ENCODE results near the gene URAD. TPM values are rescaled to one million over a fixed set of nuclear protein-coding genes. Genes with fewer than 3 reads are reported as not detected.
A peak's percentile ranks its signal among the peaks of the same experiment; 100 is the strongest.

The URAD gene
- total and polyA plus RNA-seq, 9 donors: not detected

- no peak for DNase-seq
- Histone ChIP-seq H3K9me3 (no peaks in the 10 kb centered on the region), H3K4me1 (ENCODE audit: insufficient read depth) (no peaks in the 10 kb centered on the region), H3K4me3 (peak overlapping the region; percentile 8), H3K27me3 (no peaks in the 10 kb centered on the region), H3K36me3 (no peaks in the 10 kb centered on the region), H3K27ac (no peak overlapping the region)
- 1 to 2% (median 1%) methylated on average over 60 to 80 of the region's 80 CpGs for WGBS, 3 donors
- intact Hi-C loops (cut with DNase I): loop anchor here in 2 of 4 donors (10.0 kb wide), 2 partner anchors 603 to 613 kb away; no protein-coding TSS in a partner anchor
- TF ChIP-seq, protein P1, sequence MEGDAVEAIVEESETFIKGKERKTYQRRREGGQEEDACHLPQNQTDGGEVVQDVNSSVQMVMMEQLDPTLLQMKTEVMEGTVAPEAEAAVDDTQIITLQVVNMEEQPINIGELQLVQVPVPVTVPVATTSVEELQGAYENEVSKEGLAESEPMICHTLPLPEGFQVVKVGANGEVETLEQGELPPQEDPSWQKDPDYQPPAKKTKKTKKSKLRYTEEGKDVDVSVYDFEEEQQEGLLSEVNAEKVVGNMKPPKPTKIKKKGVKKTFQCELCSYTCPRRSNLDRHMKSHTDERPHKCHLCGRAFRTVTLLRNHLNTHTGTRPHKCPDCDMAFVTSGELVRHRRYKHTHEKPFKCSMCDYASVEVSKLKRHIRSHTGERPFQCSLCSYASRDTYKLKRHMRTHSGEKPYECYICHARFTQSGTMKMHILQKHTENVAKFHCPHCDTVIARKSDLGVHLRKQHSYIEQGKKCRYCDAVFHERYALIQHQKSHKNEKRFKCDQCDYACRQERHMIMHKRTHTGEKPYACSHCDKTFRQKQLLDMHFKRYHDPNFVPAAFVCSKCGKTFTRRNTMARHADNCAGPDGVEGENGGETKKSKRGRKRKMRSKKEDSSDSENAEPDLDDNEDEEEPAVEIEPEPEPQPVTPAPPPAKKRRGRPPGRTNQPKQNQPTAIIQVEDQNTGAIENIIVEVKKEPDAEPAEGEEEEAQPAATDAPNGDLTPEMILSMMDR (IDR thresholded peaks at IDR 0.05): no peak
- TF ChIP-seq EP300 (IDR thresholded peaks at IDR 0.05): no peak
- no peak for TF ChIP-seq POLR2A (IDR thresholded peaks at IDR 0.05)
Measured at GRCh38 chr13:27977476-27978300, 10.8 kb downstream of the URAD start.

DNA sequence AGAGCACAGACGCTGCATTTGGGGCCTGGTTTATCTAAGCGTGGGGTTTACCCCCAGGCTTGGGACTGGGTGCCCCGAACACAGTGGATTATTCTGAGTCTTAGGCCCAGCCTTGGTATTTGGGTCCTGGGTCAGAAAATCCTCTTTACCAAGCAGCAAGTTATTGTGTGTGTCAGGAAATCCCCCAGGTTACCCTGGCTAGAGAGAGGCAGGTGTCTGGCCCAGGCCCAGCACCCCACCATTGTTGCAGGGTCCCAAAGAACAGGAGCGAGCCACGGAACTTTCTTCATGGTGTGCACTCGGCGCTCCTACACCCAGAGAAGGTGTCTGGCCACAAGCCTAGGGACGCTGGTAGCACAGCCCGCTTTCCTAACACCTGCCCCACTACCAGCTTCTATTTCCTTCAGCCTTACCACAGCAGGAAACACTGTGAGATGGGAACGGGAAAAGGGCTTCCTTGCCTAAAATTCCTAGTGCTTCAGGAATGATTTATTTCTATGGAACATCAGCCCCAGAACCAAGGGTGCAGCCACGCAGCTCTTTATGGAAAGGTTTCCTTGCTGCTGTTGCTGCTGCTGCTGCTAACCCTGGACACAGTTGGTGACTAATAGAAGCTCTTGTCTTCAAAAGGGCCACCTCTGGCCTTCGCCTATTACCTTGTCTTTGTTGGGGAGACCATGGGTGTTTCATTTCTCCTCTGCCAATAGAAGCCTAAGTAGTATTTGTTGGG lies 12.0 kb downstream of the URAD start:
- WGBS, 3 donors: 14 to 17% (median 14%) methylated on average over 12 of the region's 12 CpGs
- no peaks in the 10 kb centered on the region for H3K36me3 ChIP-seq
- intact Hi-C loops (cut with DNase I): loop anchor here in 2 of 4 donors (10.0 kb wide), 2 partner anchors 602 to 612 kb away; no protein-coding TSS in a partner anchor
- no peak for DNase-seq
- TF ChIP-seq, protein P1 (IDR thresholded peaks at IDR 0.05): no peak
- TF ChIP-seq POLR2A (IDR thresholded peaks at IDR 0.05): no peak
- TF ChIP-seq EP300 (IDR thresholded peaks at IDR 0.05): no peak
- H3K4me3 ChIP-seq: no peak overlapping the region
- no peak overlapping the region for H3K27ac ChIP-seq
- H3K4me1 ChIP-seq (ENCODE audit: insufficient read depth): no peaks in the 10 kb centered on the region
- no peaks in the 10 kb centered on the region for H3K27me3 ChIP-seq
- H3K9me3 ChIP-seq: no peaks in the 10 kb centered on the region

- Histone ChIP-seq H3K27me3 (no peaks in the 10 kb centered on the region), H3K27ac (no peak overlapping the region), H3K9me3 (no peaks in the 10 kb centered on the region), H3K4me1 (ENCODE audit: insufficient read depth) (no peaks in the 10 kb centered on the region), H3K36me3 (no peaks in the 10 kb centered on the region), H3K4me3 (no peak overlapping the region)
- TF ChIP-seq POLR2A (IDR thresholded peaks at IDR 0.05): no peak
- TF ChIP-seq EP300 (IDR thresholded peaks at IDR 0.05): no peak
- TF ChIP-seq, protein P1 (IDR thresholded peaks at IDR 0.05): no peak
- no peak for DNase-seq
- intact Hi-C loops (cut with DNase I): loop anchor here in 2 of 4 donors (10.0 kb wide), 2 partner anchors 601 to 611 kb away; no protein-coding TSS in a partner anchor
- 1 to 2% (median 2%) methylated on average over 37 to 51 of the region's 51 CpGs for WGBS, 3 donors
Measured at GRCh38 chr13:27975564-27976361, 12.7 kb downstream of the URAD start.

Data from ovary (tissue), 9 donors.